Measurements from ENCODE around the gene EPB41L2.

EPB41L2 gene

GRCh38 chr6:130827247-130828149, 235.5 kb downstream of the EPB41L2 start, which contains the start of gene SMLR1:
Gene SMLR1 (plus strand): TSS chr6:130827406. CDS start chr6:130827414, 8 bp downstream.
- TF ChIP-seq CTCF (IDR thresholded peaks at IDR 0.05): no peak

GRCh38 chr6:130826442-130827246, 236.4 kb downstream of the EPB41L2 start:
- no peak for TF ChIP-seq CTCF (IDR thresholded peaks at IDR 0.05)

GRCh38 chr6:130825772-130826441, 237.1 kb downstream of the EPB41L2 start:
- no peak for TF ChIP-seq CTCF (IDR thresholded peaks at IDR 0.05)

- TF ChIP-seq CTCF (IDR thresholded peaks at IDR 0.05): no peak
Observed at GRCh38 chr6:130824978-130825694, 237.9 kb downstream of the EPB41L2 start.

GRCh38 chr6:130822736-130823135, 240.3 kb downstream of the EPB41L2 start:
- TF ChIP-seq CTCF (IDR thresholded peaks at IDR 0.05): no peak

- no peak for TF ChIP-seq CTCF (IDR thresholded peaks at IDR 0.05)
Observed at GRCh38 chr6:130815200-130816071, 247.6 kb downstream of the EPB41L2 start.
